Left colon (tissue), 2 donors: ENCODE results near the gene ZG16B. TPM values are rescaled to one million over a fixed set of nuclear protein-coding genes. Genes with fewer than 3 reads are reported as not detected.

Experiments
- total RNA-seq, 2 donors: library from RNA; stranded (reverse); fragmentation: NEBNext Ultra II Directional; extraction: Animal tissue kit (Norgen Biotek cat#: 25700); gene quantifications; one replicate each; pipeline ENCODE4 v1.2.1, GENCODE V29; 2021
- donor health status: DM: no; HTN: no; CAD: no.
- donor health status: DM: yes; HTN: yes; CAD: no.

Gene ZG16B
- total RNA-seq, 2 donors from 2014 or later = 40.9 to 50.0 TPM

Other genes starting within 250 kb of the ZG16B start
- 10 to 100 TPM; 49.3 to 79.6 TPM for gene KCTD5, start 147.8 kb upstream of the ZG16B start, total RNA-seq
- gene PRSS27, start 110.1 kb upstream of the ZG16B start, total RNA-seq = under 1 TPM; 0.34 to 0.76 TPM
- 100 to 1,000 TPM; 476 to 593 TPM for gene SRRM2, start 77.7 kb upstream of the ZG16B start, total RNA-seq
- 100 to 1,000 TPM; 209 to 336 TPM for gene ELOB, start 53.0 kb upstream of the ZG16B start, total RNA-seq
- not detected for gene PRSS33, start 42.7 kb upstream of the ZG16B start, total RNA-seq
- not detected for gene PRSS41, start 31.8 kb upstream of the ZG16B start, total RNA-seq
- 1 to 10 TPM; 1.7 to 6.4 TPM for gene PRSS21, start 13.1 kb upstream of the ZG16B start, total RNA-seq
- gene PRSS22, start 27.9 kb downstream of the ZG16B start, total RNA-seq = 10 to 100 TPM in 1 of 2 donors, under 1 TPM in 1; 0.78 to 12.9 TPM
- 10 to 100 TPM; 20.7 to 30.8 TPM for gene FLYWCH2, start 52.9 kb downstream of the ZG16B start, total RNA-seq
- 10 to 100 TPM; 23.0 to 27.3 TPM for gene FLYWCH1, start 81.6 kb downstream of the ZG16B start, total RNA-seq
- gene KREMEN2, start 134.0 kb downstream of the ZG16B start, total RNA-seq = 1 to 10 TPM in 1 of 2 donors, under 1 TPM in 1; 0.89 to 1.1 TPM
- 10 to 100 TPM in 1 of 2 donors, 1 to 10 TPM in 1; 8.7 to 12.7 TPM for gene PAQR4, start 139.0 kb downstream of the ZG16B start, total RNA-seq
- gene PKMYT1, start 150.1 kb downstream of the ZG16B start, total RNA-seq = 10 to 100 TPM in 1 of 2 donors, 1 to 10 TPM in 1; 4.4 to 12.6 TPM
- under 1 TPM; 0.40 to 0.42 TPM for gene CLDN9, start 182.6 kb downstream of the ZG16B start, total RNA-seq
- gene CLDN6, start 187.9 kb downstream of the ZG16B start, total RNA-seq = not detected
- gene TNFRSF12A, start 190.1 kb downstream of the ZG16B start, total RNA-seq = 10 to 100 TPM; 10.5 to 19.3 TPM
- 10 to 100 TPM; 26.6 to 31.4 TPM for gene HCFC1R1, start 193.6 kb downstream of the ZG16B start, total RNA-seq
- gene THOC6, start 193.7 kb downstream of the ZG16B start, total RNA-seq = 10 to 100 TPM; 18.8 to 19.3 TPM
- gene BICDL2, start 206.6 kb downstream of the ZG16B start, total RNA-seq = 100 to 1,000 TPM in 1 of 2 donors, 10 to 100 TPM in 1; 91.8 to 107 TPM
- gene MMP25, start 216.3 kb downstream of the ZG16B start, total RNA-seq = 1 to 10 TPM in 1 of 2 donors, under 1 TPM in 1; 0.70 to 1.1 TPM
- 100 to 1,000 TPM; 265 to 865 TPM for gene IL32, start 235.3 kb downstream of the ZG16B start, total RNA-seq